Left lung (tissue), 10 donors: Measurements from ENCODE around the gene CCNG2. TPM values are rescaled to one million over a fixed set of nuclear protein-coding genes. Genes with fewer than 3 reads are reported as not detected.
A peak's percentile ranks its signal among the peaks of the same experiment; 100 is the strongest.
"Not testable (repeated sequence)": the region's sequence is repeated elsewhere in the genome, so short reads cannot be mapped to it uniquely, and the experiment has no call there.

Experiments used
- ATAC-seq: fragments of 200-7000 bp; cut with Tn5 transposase; one replicate; pipeline ENCODE4 v1.9.1; 2020; ENCODE audit warnings: moderate library complexity
- DNase-seq, 4 donors: peaks; one replicate each; pipeline ENCODE4 v3.0.0-alpha.2; 2013 to 2020
- H3K27ac ChIP-seq, 2 donors: fragments of 200-600 bp; sonication (generic) in 1 of 2; one replicate each; pipeline versions ENCODE4 v1.5.0 to v1.8.0; 2020 to 2021
- H3K27me3 ChIP-seq, 2 donors: fragments of 200-600 bp; sonication (generic) in 1 of 2; one replicate each; pipeline versions ENCODE4 v1.5.0 to v1.8.0; 2020 to 2021
- H3K36me3 ChIP-seq, 2 donors: fragments of 200-600 bp; sonication (generic) in 1 of 2; one replicate each; pipeline versions ENCODE4 v1.5.0 to v1.8.0; 2020 to 2021
- H3K4me1 ChIP-seq, 2 donors: fragments of 200-600 bp; one replicate each; pipeline ENCODE4 v1.8.0; 2021
- H3K4me3 ChIP-seq, 2 donors: fragments of 200-600 bp; sonication (generic) in 1 of 2; one replicate each; pipeline versions ENCODE4 v1.5.0 to v1.8.0; 2020 to 2021; ENCODE audit warnings: mild to moderate bottlenecking in 1 of 2
- H3K9me3 ChIP-seq, 2 donors: fragments of 200-600 bp; sonication (generic) in 1 of 2; one replicate each; pipeline versions ENCODE4 v1.5.0 to v1.8.0; 2020 to 2021
- intact Hi-C, 2 donors: fragments of 100-400 bp; cut with DNase I; formaldehyde crosslinking; loops; one replicate each; pipeline versions ENCODE4 v1.11.2 to v1.14.2; 2022
- polyA plus RNA-seq, 6 donors: library from polyadenylated mRNA; unstranded; fragments of 120-200 nt; gene quantifications; one replicate each; pipeline ENCODE4 v1.2.1, GENCODE V29; 2013; ENCODE audit not compliant: insufficient read length in 6 of 6
- total RNA-seq, 2 donors: library from RNA; stranded (reverse); fragmentation: NEBNext Ultra II Directional; extraction: Animal tissue kit (Norgen Biotek cat#: 25700); gene quantifications; one replicate each; pipeline ENCODE4 v1.2.1, GENCODE V29; 2021
- TF ChIP-seq, protein P1 (sequence below), 2 donors: fragments of 200-600 bp; sonication (generic) in 1 of 2; IDR thresholded peaks; one replicate each; pipeline versions ENCODE4 v1.5.0 to v1.8.0; 2021; ENCODE audit warnings: antibody characterized with exemption in 2 of 2
- donor health status: DM: no; HTN: yes; CAD: no.
- donor health status: DM: no; HTN: no; CAD: no.

The CCNG2 gene
- total and polyA plus RNA-seq, 8 donors = 31.6 to 136 (median 106) TPM

DNA sequence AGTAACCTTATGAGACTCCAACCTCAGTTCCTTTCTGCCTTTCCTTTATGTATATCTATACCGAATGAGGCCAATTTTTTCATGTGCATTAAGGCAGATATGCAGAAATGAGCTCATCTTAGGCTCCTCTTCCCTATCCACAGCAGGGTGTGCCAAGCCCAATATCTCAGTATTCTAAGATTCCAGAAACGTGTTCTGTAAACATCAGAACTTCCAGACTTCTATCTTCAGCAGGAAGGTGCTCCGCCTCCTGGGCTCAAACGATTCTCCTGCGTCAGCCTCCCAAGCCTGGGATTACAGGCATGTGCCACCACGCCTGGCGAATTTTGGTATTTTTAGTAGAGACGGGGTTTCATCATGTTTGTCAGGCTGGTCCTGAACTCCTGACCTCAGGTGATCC, 31.0 kb upstream of the CCNG2 start:
- no peak for ATAC-seq
- Histone ChIP-seq H3K4me1 (peaks cover 0 to 22% of the 10 kb centered on the region in 2 donors), H3K36me3 (no peaks in the 10 kb centered on the region), H3K27me3 (no peaks in the 10 kb centered on the region), H3K9me3 (no peaks in the 10 kb centered on the region), H3K27ac (peak overlapping the region in 1 of 2 donors; percentile 87), H3K4me3 (no peak overlapping the region)
- TF ChIP-seq, protein P1, sequence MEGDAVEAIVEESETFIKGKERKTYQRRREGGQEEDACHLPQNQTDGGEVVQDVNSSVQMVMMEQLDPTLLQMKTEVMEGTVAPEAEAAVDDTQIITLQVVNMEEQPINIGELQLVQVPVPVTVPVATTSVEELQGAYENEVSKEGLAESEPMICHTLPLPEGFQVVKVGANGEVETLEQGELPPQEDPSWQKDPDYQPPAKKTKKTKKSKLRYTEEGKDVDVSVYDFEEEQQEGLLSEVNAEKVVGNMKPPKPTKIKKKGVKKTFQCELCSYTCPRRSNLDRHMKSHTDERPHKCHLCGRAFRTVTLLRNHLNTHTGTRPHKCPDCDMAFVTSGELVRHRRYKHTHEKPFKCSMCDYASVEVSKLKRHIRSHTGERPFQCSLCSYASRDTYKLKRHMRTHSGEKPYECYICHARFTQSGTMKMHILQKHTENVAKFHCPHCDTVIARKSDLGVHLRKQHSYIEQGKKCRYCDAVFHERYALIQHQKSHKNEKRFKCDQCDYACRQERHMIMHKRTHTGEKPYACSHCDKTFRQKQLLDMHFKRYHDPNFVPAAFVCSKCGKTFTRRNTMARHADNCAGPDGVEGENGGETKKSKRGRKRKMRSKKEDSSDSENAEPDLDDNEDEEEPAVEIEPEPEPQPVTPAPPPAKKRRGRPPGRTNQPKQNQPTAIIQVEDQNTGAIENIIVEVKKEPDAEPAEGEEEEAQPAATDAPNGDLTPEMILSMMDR (IDR thresholded peaks at IDR 0.05) = no peak
- intact Hi-C loops = no loop called here
- no peak for DNase-seq

DNA sequence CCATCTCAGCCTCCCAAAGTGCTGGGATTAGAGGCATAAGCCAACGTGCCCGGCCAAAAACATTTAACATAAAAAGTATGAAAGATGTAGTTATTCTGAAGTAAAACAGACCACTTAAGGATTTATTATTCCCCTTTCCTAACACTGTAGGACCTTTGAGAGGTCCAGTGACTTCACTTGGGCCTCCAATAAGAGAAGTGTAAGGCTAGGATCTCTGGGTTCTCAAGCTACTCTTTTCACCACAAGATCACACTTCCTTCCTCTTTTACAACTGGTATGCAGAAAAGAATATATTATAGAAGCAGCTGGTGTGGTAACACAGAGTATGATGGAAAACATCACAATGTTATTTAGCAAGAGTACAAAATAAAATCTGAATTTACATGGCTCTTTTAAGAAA, 30.2 kb upstream of the CCNG2 start:
- TF ChIP-seq, protein P1 (IDR thresholded peaks at IDR 0.05) = no peak
- H3K27me3 ChIP-seq = no peaks in the 10 kb centered on the region
- H3K27ac ChIP-seq = peak overlapping the region; percentile 52 to 87
- ATAC-seq (peak; percentile 84), DNase-seq (no peak)
- H3K4me3 ChIP-seq = no peak overlapping the region
- no peaks in the 10 kb centered on the region for H3K36me3 ChIP-seq
- peaks cover 0 to 22% of the 10 kb centered on the region in 2 donors for H3K4me1 ChIP-seq
- H3K9me3 ChIP-seq = no peaks in the 10 kb centered on the region
- intact Hi-C loops = no loop called here

DNA sequence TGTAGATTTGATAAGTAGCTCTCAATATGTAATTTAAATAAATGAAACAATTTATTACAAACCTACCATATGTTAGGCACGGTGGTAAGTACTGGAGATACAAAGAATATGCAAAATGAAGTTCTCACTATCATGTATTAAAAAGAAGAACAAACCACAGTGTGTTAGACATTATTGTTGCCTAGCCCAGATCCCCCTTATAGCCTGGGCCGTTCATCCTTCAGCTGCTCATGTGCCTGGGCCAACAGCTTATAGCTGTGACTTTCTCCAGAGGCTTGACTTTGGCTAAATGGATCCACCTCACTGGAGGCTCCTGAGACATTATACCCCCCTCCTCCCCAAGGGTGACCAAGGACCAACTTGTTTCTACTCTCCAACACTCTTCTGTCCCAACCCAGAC, 29.8 kb upstream of the CCNG2 start:
- no peaks in the 10 kb centered on the region for H3K9me3 ChIP-seq
- H3K27me3 ChIP-seq = no peaks in the 10 kb centered on the region
- H3K27ac ChIP-seq = peak overlapping the region; percentile 52 to 87
- TF ChIP-seq, protein P1 (IDR thresholded peaks at IDR 0.05) = no peak
- intact Hi-C loops = no loop called here
- no peak for DNase-seq
- peaks cover 0 to 22% of the 10 kb centered on the region in 2 donors for H3K4me1 ChIP-seq
- no peaks in the 10 kb centered on the region for H3K36me3 ChIP-seq
- no peak for ATAC-seq
- H3K4me3 ChIP-seq = no peak overlapping the region

DNA sequence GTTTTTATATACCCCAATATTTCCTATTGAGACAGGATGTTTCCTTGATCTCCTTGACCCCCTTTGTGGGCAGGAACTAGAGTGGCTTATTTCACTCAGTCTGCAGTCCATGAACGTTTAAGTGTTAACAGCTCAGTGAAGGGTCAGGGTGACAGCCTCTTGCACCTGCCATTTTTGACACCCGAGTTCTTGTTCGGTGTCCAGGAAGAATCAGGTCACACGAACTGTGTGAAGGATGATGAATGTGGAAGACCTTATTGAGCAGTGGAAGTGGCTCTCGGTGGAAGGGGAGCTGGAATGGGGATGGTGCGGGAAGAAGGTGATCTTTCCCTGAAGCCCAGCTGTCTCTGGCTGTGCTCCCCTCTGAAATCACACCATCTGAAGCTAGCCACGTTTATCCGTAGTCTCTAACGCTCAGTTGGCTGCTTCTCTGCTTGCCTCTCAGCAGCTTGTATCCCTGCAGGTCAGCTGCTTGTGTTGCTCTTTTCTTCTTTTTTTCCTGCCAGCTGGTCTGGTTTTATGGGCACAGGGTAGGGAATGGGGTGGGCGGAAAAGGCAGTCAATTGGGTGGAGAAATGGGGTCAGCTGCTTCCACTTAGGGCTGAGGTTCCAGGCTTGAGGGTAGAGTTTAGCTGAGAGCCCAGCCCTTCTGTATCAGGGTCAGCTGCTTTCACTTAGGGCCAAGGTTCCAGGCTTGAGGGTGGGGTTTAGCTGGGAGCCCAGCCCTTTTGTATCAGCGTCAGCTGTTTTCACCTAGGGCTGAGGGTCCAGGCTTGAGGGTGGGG, 29.0 kb upstream of the CCNG2 start:
- ATAC-seq = no peak

DNA sequence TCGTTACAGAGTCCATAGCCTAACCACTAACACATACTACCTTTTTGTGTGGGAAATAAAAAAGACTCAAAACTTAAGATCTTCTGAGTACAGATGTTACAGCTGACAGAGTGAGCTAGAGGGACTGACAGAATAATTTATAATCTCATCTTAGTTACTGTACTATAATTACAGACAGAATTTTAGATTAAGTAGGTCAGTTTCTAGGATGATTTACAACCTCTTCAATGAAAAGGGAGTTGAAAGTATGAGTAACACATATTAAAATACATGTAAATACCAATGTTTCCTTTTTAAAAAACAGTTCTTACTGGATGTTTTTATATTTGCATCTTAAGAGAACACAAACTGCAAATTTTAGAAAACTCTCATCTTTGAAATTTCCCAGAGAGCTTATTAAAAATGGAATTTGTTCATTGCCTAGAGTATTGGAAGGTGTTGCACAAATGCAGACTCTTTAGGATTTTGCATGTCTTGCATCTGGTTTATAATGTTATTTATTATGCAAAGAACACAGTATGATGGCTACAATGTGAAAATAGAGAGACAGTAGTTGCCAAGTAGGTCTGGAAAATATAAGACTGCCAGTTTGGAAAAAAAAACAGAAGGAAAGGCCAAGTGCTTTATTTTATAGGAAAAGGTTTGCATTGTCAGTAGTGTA, 24.2 kb upstream of the CCNG2 start:
- H3K36me3 ChIP-seq = no peaks in the 10 kb centered on the region
- intact Hi-C loops = no loop called here
- TF ChIP-seq, protein P1 (IDR thresholded peaks at IDR 0.05) = no peak
- H3K27ac ChIP-seq = no peak overlapping the region
- no peaks in the 10 kb centered on the region for H3K9me3 ChIP-seq
- H3K27me3 ChIP-seq = no peaks in the 10 kb centered on the region
- DNase-seq (no peak), ATAC-seq (no peak)
- H3K4me1 ChIP-seq = peaks cover 0 to 9% of the 10 kb centered on the region in 2 donors
- H3K4me3 ChIP-seq = no peak overlapping the region

More for the DNA sequence above, 29.0 kb upstream of the CCNG2 start:
- DNase-seq = no peak
- H3K4me3 ChIP-seq = no peak overlapping the region
- H3K4me1 ChIP-seq = peaks cover 0 to 22% of the 10 kb centered on the region in 2 donors
- TF ChIP-seq, protein P1 (IDR thresholded peaks at IDR 0.05) = no peak
- intact Hi-C loops = no loop called here
- H3K9me3 ChIP-seq = no peaks in the 10 kb centered on the region
- no peaks in the 10 kb centered on the region for H3K36me3 ChIP-seq
- H3K27me3 ChIP-seq = no peaks in the 10 kb centered on the region
- H3K27ac ChIP-seq = peak overlapping the region in 1 of 2 donors; percentile 87

DNA sequence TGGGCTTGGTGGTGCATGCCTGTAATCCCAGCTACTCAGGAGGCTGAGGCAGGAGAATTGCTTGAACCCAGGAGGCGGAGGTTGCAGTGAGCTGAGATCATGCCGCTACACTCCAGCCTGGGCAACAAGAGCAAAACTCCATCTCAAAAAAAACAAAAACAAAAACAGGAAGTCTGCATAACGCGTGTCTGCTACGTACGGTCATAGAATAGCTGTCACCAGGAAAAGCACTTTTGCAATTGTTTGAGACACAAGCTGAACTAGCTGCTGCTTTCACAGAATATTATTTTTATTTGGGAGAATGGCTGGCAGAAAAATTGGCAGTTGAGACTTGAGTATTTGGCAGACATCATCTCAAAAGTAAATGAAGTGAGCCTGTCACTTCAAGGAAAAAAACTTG, 19.6 kb upstream of the CCNG2 start:
- intact Hi-C loops, ATAC-seq, H3K4me1 ChIP-seq, H3K4me3 ChIP-seq, H3K9me3 ChIP-seq, H3K36me3 ChIP-seq, H3K27me3 ChIP-seq, H3K27ac ChIP-seq: not testable (repeated sequence)
- peak in 1 of 4 donors; percentile 41 for DNase-seq
